PC-3 (cell line): ENCODE results near the gene RAPGEF4.

ENCODE experiments used
- EZH2phosphoT487 ChIP-seq: fragments of 300-600 bp; sonication (generic); IDR thresholded peaks from 2 replicates; pipeline ENCODE4 v1.6.1; 2018; ENCODE audit warnings: mild to moderate bottlenecking, antibody characterized with exemption, low read length, borderline replicate concordance
- TF ChIP-seq, protein P1 (sequence below): fragments of 300-600 bp; sonication (generic); conservative IDR thresholded peaks from 2 replicates; pipeline ENCODE4 v1.5.1; 2017; ENCODE audit warnings: antibody characterized with exemption, low read depth, mild to moderate bottlenecking, low read length

DNA sequence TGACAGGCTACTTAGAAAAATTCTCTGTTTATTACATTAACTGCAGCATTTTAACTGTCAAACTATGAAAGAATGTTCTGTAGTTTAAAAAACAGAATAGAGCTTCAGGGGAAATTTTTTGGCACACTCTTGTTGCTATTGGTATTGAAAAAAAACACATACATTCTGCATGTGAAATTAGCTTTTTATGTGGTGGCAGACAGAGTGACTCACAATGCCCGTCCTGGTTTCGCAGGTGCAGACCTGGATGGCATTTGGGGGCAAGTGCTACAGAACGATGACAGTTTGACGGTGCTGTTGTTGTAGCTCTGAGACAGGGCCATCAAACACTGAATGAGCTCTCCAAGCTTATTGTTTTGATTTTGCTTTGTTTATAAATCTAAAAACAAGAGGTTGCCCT, 235.0 kb downstream of the RAPGEF4 start:
- TF ChIP-seq, protein P1, sequence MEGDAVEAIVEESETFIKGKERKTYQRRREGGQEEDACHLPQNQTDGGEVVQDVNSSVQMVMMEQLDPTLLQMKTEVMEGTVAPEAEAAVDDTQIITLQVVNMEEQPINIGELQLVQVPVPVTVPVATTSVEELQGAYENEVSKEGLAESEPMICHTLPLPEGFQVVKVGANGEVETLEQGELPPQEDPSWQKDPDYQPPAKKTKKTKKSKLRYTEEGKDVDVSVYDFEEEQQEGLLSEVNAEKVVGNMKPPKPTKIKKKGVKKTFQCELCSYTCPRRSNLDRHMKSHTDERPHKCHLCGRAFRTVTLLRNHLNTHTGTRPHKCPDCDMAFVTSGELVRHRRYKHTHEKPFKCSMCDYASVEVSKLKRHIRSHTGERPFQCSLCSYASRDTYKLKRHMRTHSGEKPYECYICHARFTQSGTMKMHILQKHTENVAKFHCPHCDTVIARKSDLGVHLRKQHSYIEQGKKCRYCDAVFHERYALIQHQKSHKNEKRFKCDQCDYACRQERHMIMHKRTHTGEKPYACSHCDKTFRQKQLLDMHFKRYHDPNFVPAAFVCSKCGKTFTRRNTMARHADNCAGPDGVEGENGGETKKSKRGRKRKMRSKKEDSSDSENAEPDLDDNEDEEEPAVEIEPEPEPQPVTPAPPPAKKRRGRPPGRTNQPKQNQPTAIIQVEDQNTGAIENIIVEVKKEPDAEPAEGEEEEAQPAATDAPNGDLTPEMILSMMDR = no peak
- no peak for TF ChIP-seq EZH2phosphoT487
